Measurements from ENCODE around the gene PODN. TPM values are rescaled to one million over a fixed set of nuclear protein-coding genes. Genes with fewer than 3 reads are reported as not detected.

The PODN gene
- total RNA-seq, 4 donors from 2014 or later, result 209 to 1,182 (median 700) TPM

DNA sequence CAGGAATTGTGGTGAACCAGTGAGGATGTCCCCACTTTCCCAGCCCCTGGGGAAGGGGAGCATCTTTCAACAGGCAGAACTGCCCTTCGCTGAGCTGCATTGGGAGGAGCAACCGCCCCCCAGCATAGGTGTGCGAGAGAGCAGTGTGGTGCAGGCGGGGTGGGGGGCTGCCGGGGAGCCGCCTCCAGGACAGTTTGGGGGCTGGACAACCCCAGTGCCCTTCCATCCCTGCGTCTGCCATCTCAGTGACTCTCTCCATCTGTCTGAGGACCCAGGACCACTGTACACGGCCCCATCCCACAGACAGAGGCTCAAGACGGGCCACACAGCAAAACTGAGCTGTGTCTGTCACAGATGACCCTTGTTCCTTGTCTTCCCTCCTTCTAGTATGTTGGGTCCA, 14.2 kb downstream of the PODN start:
- no peaks in the 10 kb centered on the region for H3K9me3 ChIP-seq
- 93% methylated on average over 9 of the region's 9 CpGs for WGBS, 2 donors

GRCh38 chr1:53076721-53077598, 14.9 kb downstream of the PODN start:
- H3K4me3 ChIP-seq, result no peak overlapping the region
- TF ChIP-seq EP300 (IDR thresholded peaks at IDR 0.05) (no peak), POLR2A (IDR thresholded peaks at IDR 0.05) (no peak)
- TF ChIP-seq, protein P1, sequence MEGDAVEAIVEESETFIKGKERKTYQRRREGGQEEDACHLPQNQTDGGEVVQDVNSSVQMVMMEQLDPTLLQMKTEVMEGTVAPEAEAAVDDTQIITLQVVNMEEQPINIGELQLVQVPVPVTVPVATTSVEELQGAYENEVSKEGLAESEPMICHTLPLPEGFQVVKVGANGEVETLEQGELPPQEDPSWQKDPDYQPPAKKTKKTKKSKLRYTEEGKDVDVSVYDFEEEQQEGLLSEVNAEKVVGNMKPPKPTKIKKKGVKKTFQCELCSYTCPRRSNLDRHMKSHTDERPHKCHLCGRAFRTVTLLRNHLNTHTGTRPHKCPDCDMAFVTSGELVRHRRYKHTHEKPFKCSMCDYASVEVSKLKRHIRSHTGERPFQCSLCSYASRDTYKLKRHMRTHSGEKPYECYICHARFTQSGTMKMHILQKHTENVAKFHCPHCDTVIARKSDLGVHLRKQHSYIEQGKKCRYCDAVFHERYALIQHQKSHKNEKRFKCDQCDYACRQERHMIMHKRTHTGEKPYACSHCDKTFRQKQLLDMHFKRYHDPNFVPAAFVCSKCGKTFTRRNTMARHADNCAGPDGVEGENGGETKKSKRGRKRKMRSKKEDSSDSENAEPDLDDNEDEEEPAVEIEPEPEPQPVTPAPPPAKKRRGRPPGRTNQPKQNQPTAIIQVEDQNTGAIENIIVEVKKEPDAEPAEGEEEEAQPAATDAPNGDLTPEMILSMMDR (IDR thresholded peaks at IDR 0.05), result no peak
- no peak for DNase-seq (ENCODE audit: low spot score in 2 of 2)
- H3K9me3 ChIP-seq, result no peaks in the 10 kb centered on the region
- H3K27me3 ChIP-seq, result no peaks in the 10 kb centered on the region
- H3K27ac ChIP-seq, result peak overlapping the region in 1 of 4 donors; percentile 43
- H3K4me1 ChIP-seq, result peaks cover 0 to 28% (median 0%) of the 10 kb centered on the region in 4 donors
- 87 to 89% methylated on average over 15 to 16 of the region's 19 CpGs for WGBS, 2 donors
- peaks cover 0 to 55% (median 0%) of the 10 kb centered on the region in 3 donors for H3K36me3 ChIP-seq

More for the DNA sequence above, 14.2 kb downstream of the PODN start:
- peak in 1 of 2 donors; percentile 4 for DNase-seq (ENCODE audit: low spot score in 2 of 2)
- Histone ChIP-seq H3K27ac (peak overlapping the region in 2 of 4 donors; percentile 40 to 86), H3K4me1 (peaks cover 0 to 27% (median 0%) of the 10 kb centered on the region in 4 donors), H3K27me3 (no peaks in the 10 kb centered on the region), H3K36me3 (peaks cover 0 to 52% (median 0%) of the 10 kb centered on the region in 3 donors), H3K4me3 (no peak overlapping the region)
- TF ChIP-seq, protein P1 (IDR thresholded peaks at IDR 0.05), result no peak
- TF ChIP-seq EP300 (IDR thresholded peaks at IDR 0.05) (no peak), POLR2A (IDR thresholded peaks at IDR 0.05) (no peak)

DNA sequence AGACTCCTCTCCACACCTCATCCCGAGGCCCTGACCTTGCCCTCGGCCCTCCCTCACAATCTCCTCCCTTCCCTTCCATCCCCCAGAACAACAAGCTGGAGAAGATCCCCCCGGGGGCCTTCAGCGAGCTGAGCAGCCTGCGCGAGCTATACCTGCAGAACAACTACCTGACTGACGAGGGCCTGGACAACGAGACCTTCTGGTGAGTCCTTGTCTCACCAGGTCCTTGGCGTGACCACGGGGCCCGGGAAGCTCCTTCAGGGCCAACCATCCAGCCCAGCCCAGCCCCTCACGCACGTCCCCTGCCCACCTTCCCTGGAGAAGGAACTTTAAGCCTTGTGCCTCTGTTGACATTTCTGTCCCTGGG, 15.6 kb downstream of the PODN start:
- Histone ChIP-seq H3K4me3 (no peak overlapping the region), H3K9me3 (no peaks in the 10 kb centered on the region), H3K27me3 (no peaks in the 10 kb centered on the region), H3K4me1 (peaks cover 0 to 34% (median 0%) of the 10 kb centered on the region in 4 donors), H3K36me3 (peaks cover 0 to 61% (median 0%) of the 10 kb centered on the region in 3 donors), H3K27ac (no peak overlapping the region)
- DNase-seq (ENCODE audit: low spot score in 2 of 2), result no peak
- 90 to 94% methylated on average over 13 of the region's 13 CpGs for WGBS, 2 donors
- TF ChIP-seq EP300 (IDR thresholded peaks at IDR 0.05) (no peak), POLR2A (IDR thresholded peaks at IDR 0.05) (no peak)
- TF ChIP-seq, protein P1 (IDR thresholded peaks at IDR 0.05), result no peak

DNA sequence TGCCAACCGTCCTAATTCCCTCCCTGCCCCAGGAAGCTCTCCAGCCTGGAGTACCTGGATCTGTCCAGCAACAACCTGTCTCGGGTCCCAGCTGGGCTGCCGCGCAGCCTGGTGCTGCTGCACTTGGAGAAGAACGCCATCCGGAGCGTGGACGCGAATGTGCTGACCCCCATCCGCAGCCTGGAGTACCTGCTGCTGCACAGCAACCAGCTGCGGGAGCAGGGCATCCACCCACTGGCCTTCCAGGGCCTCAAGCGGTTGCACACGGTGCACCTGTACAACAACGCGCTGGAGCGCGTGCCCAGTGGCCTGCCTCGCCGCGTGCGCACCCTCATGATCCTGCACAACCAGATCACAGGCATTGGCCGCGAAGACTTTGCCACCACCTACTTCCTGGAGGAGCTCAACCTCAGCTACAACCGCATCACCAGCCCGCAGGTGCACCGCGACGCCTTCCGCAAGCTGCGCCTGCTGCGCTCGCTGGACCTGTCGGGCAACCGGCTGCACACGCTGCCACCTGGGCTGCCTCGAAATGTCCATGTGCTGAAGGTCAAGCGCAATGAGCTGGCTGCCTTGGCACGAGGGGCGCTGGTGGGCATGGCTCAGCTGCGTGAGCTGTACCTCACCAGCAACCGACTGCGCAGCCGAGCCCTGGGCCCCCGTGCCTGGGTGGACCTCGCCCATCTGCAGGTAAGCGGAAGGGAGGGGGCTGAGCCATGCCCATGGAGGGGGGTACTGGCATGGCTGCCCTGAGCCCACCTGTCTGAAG, 16.5 kb downstream of the PODN start:
- Histone ChIP-seq H3K27ac (no peak overlapping the region), H3K36me3 (peaks cover 0 to 71% (median 0%) of the 10 kb centered on the region in 3 donors), H3K4me1 (peaks cover 0 to 36% (median 0%) of the 10 kb centered on the region in 4 donors), H3K4me3 (no peak overlapping the region), H3K27me3 (no peaks in the 10 kb centered on the region), H3K9me3 (no peaks in the 10 kb centered on the region)
- 92 to 93% methylated on average over 39 to 43 of the region's 46 CpGs for WGBS, 2 donors
- TF ChIP-seq POLR2A (IDR thresholded peaks at IDR 0.05), result no peak
- no peak for DNase-seq (ENCODE audit: low spot score in 2 of 2)

GRCh38 chr1:53079251-53079650, 17.2 kb downstream of the PODN start:
- TF ChIP-seq EP300 (IDR thresholded peaks at IDR 0.05), result no peak
- H3K27me3 ChIP-seq, result no peaks in the 10 kb centered on the region
- H3K4me3 ChIP-seq, result no peak overlapping the region
- no peak overlapping the region for H3K27ac ChIP-seq
- no peak for DNase-seq (ENCODE audit: low spot score in 2 of 2)
- peaks cover 0 to 78% (median 0%) of the 10 kb centered on the region in 3 donors for H3K36me3 ChIP-seq
- H3K9me3 ChIP-seq, result no peaks in the 10 kb centered on the region
- peaks cover 0 to 32% (median 0%) of the 10 kb centered on the region in 4 donors for H3K4me1 ChIP-seq
- 85 to 89% methylated on average over 4 of the region's 4 CpGs for WGBS, 2 donors

Measured in tibial nerve (tissue), 4 donors.